Fibroblast of pulmonary artery (primary cell): ENCODE data around the gene MMD.
"Not testable (repeated sequence)": the region's sequence is repeated elsewhere in the genome, so short reads cannot be mapped to it uniquely, and the experiment has no call there.

Experiments used
- DNase-seq: peaks from one replicate; pipeline ENCODE4 v3.0.0-alpha.2; 2010; ENCODE audit warnings: low read depth
- H3K4me3 ChIP-seq: replicated peaks from 2 replicates; pipeline ENCODE4 v1.5.1; 2011; ENCODE audit warnings: low read depth, mild to moderate bottlenecking, control low read depth, low read length, moderate library complexity
- TF ChIP-seq, protein P1 (sequence below): IDR thresholded peaks from 2 replicates; pipeline ENCODE4 v1.5.1; 2011; ENCODE audit warnings: mild to moderate bottlenecking, control low read depth, low read length, inconsistent platforms; ENCODE audit errors: missing control alignments

MMD gene

DNA sequence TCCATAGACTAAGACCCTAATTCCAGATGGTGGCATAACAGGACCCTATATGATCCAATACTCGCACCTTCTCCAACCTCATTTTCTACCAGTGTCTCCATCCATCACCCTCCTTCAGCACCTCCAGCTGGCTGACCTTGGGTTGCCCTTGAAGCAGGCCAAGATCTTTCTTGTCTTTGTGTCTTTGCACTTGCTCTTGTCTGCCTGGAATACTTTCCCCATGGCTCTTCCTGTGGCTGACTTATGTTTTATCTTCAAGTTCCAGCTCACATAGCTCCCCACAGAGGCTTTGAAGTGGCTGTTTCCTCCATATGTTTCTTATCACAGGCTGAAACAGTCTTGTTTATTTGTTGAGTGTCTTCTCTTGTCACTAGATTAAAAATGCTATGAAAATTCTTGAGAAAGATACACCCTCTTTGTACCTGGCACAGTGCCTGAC lies 29.6 kb upstream of the MMD start:
- DNase-seq: peak; percentile 70
- H3K4me3 ChIP-seq: no peak overlapping the region
- TF ChIP-seq, protein P1, sequence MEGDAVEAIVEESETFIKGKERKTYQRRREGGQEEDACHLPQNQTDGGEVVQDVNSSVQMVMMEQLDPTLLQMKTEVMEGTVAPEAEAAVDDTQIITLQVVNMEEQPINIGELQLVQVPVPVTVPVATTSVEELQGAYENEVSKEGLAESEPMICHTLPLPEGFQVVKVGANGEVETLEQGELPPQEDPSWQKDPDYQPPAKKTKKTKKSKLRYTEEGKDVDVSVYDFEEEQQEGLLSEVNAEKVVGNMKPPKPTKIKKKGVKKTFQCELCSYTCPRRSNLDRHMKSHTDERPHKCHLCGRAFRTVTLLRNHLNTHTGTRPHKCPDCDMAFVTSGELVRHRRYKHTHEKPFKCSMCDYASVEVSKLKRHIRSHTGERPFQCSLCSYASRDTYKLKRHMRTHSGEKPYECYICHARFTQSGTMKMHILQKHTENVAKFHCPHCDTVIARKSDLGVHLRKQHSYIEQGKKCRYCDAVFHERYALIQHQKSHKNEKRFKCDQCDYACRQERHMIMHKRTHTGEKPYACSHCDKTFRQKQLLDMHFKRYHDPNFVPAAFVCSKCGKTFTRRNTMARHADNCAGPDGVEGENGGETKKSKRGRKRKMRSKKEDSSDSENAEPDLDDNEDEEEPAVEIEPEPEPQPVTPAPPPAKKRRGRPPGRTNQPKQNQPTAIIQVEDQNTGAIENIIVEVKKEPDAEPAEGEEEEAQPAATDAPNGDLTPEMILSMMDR: no peak

DNA sequence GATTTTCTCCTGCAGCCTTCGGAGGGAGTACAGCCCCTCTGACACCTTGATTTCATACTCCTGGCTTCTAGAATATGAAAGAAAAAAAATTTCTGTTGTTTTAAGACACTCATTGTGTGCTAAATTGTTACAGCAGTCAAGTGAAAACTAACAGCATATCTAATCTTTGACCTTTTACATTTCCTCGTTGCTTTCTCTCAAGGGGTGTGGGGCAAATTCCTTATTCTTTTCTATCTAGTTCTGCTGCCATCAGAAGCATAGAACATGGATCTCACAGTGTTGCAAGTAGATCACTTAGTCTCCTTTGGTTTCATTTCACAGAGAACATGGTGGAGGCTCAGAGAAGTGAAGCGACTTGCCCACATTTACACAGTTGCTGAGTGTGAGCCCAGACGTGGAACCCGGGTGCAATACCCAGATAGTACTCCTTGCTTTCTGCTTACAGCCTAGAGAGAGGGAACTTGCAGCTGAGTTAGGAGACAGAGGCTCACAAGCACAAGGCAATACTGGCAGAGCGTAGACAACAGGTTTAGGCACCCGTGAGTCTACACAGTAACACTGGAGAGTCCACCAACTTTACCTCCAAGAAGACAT lies 28.7 kb upstream of the MMD start:
- no peak for DNase-seq
- TF ChIP-seq, protein P1: no peak
- no peak overlapping the region for H3K4me3 ChIP-seq

DNA sequence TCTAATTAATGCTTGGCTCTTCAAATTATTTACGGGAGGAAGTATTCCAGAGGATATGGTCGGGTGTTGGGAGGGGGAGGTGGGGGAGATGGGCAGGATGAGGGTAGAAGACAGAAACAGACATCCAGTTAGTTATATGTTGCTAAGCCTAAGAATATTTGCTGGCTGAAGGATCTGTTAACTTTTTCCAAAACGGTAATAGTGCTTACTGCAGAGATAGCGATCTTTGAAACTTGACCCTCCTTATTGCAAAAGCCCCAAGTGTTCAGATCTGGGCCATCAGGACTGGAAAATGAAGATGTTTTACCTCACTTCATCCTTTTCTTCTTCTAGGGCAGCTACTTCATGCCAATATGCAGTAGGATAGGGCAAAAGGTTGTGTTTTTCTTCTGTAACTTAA lies 27.0 kb upstream of the MMD start:
- H3K4me3 ChIP-seq: no peak overlapping the region
- TF ChIP-seq, protein P1: no peak
- no peak for DNase-seq

DNA sequence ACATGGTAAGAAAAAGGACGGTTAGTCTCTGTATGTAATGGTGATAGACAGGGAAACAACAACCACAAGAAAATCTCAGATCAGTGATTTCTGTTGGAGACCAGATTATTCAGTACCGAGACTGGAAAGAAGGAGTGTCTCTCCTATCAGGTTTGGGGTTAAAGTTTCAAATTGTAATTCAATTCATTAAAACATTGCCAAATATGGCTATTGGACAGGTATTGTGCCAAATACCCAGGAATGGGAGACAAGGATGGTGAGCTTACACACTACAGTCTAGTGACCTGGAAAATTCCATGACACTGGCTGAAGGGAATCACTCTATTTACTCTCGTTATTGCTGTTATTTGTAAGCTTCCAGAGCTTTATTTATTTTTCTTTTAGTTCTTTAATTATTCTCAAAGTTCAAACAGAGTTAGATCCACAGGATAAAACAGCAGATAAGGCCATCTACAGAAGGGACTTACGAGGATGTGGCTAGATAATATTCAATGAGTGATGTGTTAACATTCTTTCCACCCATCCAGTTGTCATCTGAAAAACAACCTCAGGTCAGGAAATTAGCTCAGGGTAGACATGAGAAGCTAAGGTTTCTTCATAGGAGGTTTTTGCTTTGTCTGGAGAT lies 25.1 kb upstream of the MMD start:
- TF ChIP-seq, protein P1: no peak
- no peak overlapping the region for H3K4me3 ChIP-seq
- DNase-seq: no peak

DNA sequence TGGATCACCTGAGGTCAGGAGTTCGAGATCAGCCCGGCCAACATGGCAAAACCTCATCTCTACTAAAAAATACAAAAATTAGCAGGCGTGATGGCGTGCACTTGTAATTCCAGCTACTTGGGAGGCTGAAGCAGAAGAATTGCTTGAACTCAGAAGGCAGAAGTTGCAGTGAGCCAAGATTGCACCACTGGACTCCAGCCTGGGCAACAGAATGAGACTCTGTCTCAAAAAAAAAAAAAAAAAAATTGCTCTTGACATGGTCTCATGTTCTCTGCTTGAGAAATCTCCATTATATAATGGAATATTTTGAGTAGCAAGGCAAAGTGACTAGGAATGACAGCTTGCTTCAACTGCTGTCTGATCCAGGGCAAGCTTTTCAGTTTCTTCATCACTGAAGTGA lies 24.4 kb upstream of the MMD start:
- DNase-seq, H3K4me3 ChIP-seq: not testable (repeated sequence)

DNA sequence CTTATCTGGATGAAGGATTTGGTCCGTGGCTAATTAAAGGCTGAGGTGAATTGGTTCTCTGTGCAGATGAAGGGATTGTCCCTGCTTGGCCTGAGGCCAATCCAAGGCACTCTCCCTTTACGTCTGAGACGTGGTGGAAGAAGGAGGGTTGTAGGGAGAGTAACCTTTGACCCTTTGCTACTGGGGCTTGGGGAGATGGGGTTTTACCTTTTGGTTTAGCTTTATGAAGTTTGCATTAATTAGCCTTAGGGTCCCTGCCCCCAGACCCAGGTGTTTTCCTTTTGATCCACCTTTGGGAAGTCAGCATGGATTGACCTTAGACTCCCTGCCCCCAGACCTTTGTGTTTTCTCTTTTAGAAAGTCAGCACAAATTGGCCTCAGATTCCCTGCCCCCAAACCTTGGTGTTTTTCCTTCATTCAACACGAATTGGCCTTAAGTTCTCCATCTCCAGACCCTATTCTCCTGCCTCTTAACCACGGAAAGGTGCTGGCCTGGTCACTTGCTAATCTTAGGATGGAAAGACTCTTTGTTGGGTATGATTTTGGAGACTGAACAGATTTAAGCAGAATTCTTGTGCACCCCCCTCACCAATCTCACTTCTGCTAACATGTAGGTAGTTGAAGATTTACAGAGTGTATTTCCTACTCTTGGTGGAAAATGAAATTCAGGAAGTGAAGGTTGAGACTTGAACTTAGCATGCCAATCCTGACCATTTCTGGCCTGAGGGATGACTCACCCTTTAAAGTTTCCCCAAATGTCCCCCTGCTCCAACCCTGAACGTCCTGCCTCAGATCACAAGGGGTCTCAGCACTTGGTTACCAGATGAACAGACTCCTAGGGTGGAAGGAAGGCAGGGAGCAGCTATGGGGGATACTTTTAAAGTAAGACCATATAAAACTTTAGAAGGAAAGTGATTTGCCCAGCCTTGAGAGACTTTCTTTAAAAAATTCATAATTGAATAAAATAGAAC lies 23.1 kb upstream of the MMD start:
- TF ChIP-seq, protein P1: no peak
- no peak overlapping the region for H3K4me3 ChIP-seq
- DNase-seq: peak; percentile 56

DNA sequence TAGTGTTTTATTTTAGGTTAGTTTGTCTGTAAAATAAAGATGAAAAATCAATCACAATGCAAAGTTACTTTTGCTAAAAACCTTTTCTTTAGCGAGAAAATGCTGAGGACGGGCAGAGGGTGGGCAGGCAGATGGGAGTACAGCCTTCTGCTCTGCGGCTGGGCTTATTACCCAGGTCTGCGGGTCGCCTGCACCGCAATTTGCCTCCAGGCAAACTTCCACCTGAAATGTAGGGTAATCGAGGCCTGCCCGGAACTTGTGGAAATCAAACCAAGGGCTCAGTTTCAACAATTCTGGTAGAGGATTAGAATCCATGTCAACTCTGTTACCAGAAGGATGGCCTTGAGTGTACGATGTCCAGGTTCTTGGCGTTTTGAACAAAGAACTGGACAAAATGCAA lies 22.3 kb upstream of the MMD start:
- H3K4me3 ChIP-seq: no peak overlapping the region
- TF ChIP-seq, protein P1: no peak
- no peak for DNase-seq
